ENCODE measurements around the gene P2RX3. TPM values are rescaled to one million over a fixed set of nuclear protein-coding genes. Genes with fewer than 3 reads are reported as not detected.
"Not testable (repeated sequence)": the region's sequence is repeated elsewhere in the genome, so short reads cannot be mapped to it uniquely, and the experiment has no call there.

Gene P2RX3
- total RNA-seq, 2 donors from 2014 or later, result 0.40 TPM; not detected in 1

DNA sequence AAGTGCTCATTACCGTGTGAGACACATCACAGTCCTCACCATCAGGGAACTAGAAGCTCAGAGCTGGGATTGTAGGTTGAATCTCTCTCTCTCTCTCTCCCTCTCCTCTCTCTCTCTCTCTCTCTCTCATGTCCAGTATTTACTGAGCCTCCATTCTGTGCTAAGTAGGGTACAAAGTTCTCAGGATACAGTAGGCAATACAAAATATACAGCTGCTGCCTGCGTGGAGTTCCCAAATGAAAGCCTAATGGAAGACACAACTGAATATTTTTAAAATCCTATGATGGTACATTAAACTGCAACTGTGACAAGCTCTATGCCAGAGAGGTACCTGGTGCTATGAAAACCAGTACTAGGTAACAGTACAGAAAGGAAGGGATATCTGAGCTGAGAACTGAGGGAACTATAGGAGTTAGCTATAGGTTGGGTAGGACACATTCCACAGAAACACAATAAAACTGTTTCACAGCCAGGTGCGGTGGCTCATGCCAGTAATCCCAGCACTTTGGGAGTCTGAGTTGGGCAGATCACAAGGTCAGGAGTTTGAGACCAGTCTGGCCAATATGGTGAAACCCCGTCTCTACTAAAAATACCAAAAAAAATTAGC is 61.9 kb downstream of the P2RX3 start:
- DNase-seq (ENCODE audit: low spot score), result no peak
- no peak overlapping the region for H3K27ac ChIP-seq
- intact Hi-C loops (cut with DNase I), result no loop called here
- H3K36me3 ChIP-seq, result no peaks in the 10 kb centered on the region
- WGBS, result 70% methylated on average over 4 of the region's 4 CpGs
- H3K27me3 ChIP-seq (replicated peaks; ENCODE audit: insufficient read depth), result no peaks in the 10 kb centered on the region
- no peak overlapping the region for H3K4me3 ChIP-seq
- H3K4me1 ChIP-seq (replicated peaks), result no peaks in the 10 kb centered on the region
- TF ChIP-seq, protein P1, sequence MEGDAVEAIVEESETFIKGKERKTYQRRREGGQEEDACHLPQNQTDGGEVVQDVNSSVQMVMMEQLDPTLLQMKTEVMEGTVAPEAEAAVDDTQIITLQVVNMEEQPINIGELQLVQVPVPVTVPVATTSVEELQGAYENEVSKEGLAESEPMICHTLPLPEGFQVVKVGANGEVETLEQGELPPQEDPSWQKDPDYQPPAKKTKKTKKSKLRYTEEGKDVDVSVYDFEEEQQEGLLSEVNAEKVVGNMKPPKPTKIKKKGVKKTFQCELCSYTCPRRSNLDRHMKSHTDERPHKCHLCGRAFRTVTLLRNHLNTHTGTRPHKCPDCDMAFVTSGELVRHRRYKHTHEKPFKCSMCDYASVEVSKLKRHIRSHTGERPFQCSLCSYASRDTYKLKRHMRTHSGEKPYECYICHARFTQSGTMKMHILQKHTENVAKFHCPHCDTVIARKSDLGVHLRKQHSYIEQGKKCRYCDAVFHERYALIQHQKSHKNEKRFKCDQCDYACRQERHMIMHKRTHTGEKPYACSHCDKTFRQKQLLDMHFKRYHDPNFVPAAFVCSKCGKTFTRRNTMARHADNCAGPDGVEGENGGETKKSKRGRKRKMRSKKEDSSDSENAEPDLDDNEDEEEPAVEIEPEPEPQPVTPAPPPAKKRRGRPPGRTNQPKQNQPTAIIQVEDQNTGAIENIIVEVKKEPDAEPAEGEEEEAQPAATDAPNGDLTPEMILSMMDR (IDR thresholded peaks at IDR 0.05), result no peak
- TF ChIP-seq POLR2AphosphoS5 (IDR thresholded peaks at IDR 0.05) (no peak), POLR2A (IDR thresholded peaks at IDR 0.05) (no peak)
- no peaks in the 10 kb centered on the region for H3K9me3 ChIP-seq

GRCh38 chr11:57402188-57403002 is 64.2 kb downstream of the P2RX3 start:
- no peak for DNase-seq (ENCODE audit: low spot score)
- H3K9me3 ChIP-seq, result no peaks in the 10 kb centered on the region
- H3K27me3 ChIP-seq (replicated peaks; ENCODE audit: insufficient read depth), result no peaks in the 10 kb centered on the region
- H3K36me3 ChIP-seq, result no peaks in the 10 kb centered on the region
- intact Hi-C loops (cut with DNase I), result no loop called here
- H3K4me1 ChIP-seq (replicated peaks), result no peaks in the 10 kb centered on the region
- no peak overlapping the region for H3K27ac ChIP-seq
- 53% methylated on average over 6 of the region's 6 CpGs for WGBS
- no peak overlapping the region for H3K4me3 ChIP-seq
- no peak for TF ChIP-seq POLR2A (IDR thresholded peaks at IDR 0.05)
- TF ChIP-seq POLR2AphosphoS5 (IDR thresholded peaks at IDR 0.05), result no peak
- TF ChIP-seq, protein P1 (IDR thresholded peaks at IDR 0.05), result no peak

- H3K27me3 ChIP-seq (replicated peaks; ENCODE audit: insufficient read depth); H3K36me3 ChIP-seq; intact Hi-C loops (cut with DNase I); H3K9me3 ChIP-seq; H3K4me3 ChIP-seq; H3K4me1 ChIP-seq (replicated peaks); DNase-seq (ENCODE audit: low spot score); H3K27ac ChIP-seq: not testable (repeated sequence)
- WGBS, result 80% methylated on average over 6 of the region's 6 CpGs
These were observed 65.0 kb downstream of the P2RX3 start for GRCh38 chr11:57403003-57403801.

DNA sequence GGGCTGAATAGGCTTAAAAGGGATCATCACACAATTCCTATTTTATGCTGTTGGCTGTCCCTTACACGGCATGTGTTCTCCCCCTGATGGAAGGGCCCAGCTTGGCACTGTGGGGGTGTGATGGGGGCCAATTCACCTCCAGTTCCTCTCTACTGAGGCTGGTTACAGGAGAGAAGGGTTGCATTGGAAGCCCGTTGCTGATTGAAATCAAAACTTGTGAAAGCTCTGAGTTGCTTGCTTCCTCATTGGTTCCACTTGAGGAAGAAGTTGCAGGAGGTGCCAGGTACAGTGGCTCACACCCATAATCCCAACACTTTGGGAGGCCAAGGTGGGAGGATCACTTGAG is 65.6 kb downstream of the P2RX3 start:
- no peak overlapping the region for H3K27ac ChIP-seq
- DNase-seq (ENCODE audit: low spot score), result no peak
- no peaks in the 10 kb centered on the region for H3K4me1 ChIP-seq (replicated peaks)
- no peak overlapping the region for H3K4me3 ChIP-seq
- H3K27me3 ChIP-seq (replicated peaks; ENCODE audit: insufficient read depth), result no peaks in the 10 kb centered on the region
- H3K36me3 ChIP-seq, result no peaks in the 10 kb centered on the region
- 81% methylated on average over 2 of the region's 2 CpGs for WGBS
- no peak for TF ChIP-seq POLR2A (IDR thresholded peaks at IDR 0.05)
- TF ChIP-seq POLR2AphosphoS5 (IDR thresholded peaks at IDR 0.05), result no peak
- TF ChIP-seq, protein P1 (IDR thresholded peaks at IDR 0.05), result no peak
- H3K9me3 ChIP-seq, result no peaks in the 10 kb centered on the region
- intact Hi-C loops (cut with DNase I), result no loop called here

DNA sequence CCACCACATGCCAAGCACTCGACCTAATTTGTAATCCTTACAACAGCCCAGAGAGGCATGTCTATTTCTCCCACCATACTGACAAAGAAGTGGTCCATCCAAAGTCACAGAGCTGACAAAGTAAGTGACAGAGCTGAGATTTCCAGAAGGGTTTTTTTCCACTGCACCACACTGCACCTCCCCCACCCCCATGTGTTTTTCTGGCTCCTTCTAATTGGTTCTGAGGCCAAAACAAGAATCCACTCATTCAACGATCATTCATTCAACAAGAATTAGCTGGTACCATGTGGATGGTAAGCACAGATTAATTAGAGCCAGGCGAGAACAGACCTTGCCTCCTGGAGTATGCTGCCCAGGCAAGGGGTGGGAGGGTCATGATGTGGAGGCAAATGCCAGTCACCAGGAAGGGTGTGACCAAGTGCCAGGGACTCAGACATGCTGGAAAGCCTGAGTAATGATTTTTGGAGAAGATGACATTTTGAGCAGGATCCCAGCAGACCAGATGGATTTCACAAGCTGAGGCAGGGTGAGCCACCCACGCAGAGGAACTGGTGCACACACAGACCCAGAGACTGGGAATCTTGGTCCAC is 67.2 kb downstream of the P2RX3 start:
- Histone ChIP-seq H3K9me3 (no peaks in the 10 kb centered on the region), H3K27me3 (replicated peaks; ENCODE audit: insufficient read depth) (no peaks in the 10 kb centered on the region), H3K36me3 (no peaks in the 10 kb centered on the region), H3K27ac (no peak overlapping the region), H3K4me3 (no peak overlapping the region), H3K4me1 (replicated peaks) (no peaks in the 10 kb centered on the region)
- 87% methylated on average over 4 of the region's 4 CpGs for WGBS
- intact Hi-C loops (cut with DNase I), result no loop called here
- no peak for TF ChIP-seq POLR2A (IDR thresholded peaks at IDR 0.05)
- TF ChIP-seq POLR2AphosphoS5 (IDR thresholded peaks at IDR 0.05), result no peak
- TF ChIP-seq, protein P1 (IDR thresholded peaks at IDR 0.05), result no peak
- no peak for DNase-seq (ENCODE audit: low spot score)

Measured in prostate gland (tissue), 2 donors.